ENCODE data around the gene ULK4. TPM values are rescaled to one million over a fixed set of nuclear protein-coding genes. Genes with fewer than 3 reads are reported as not detected.
"Not testable (repeated sequence)": the region's sequence is repeated elsewhere in the genome, so short reads cannot be mapped to it uniquely, and the experiment has no call there.

The ULK4 gene
- total RNA-seq, 1 experiment from 2014 or later = 8.7 TPM

GRCh38 chr3:41881233-41881821, 80.6 kb downstream of the ULK4 start:
- Histone ChIP-seq H2AFZ (no peak overlapping the region), H3F3A (ENCODE audit: insufficient read depth, low read depth) (no peaks in the 10 kb centered on the region), H3K36me3 (ENCODE audit: low read depth) (no peaks in the 10 kb centered on the region), H3K4me1 (replicated peaks; ENCODE audit: insufficient read depth) (no peaks in the 10 kb centered on the region), H3K27ac (no peak overlapping the region), H3K79me2 (ENCODE audit: low read depth) (no peaks in the 10 kb centered on the region), H3K9me3 (ENCODE audit: insufficient read depth, low read depth) (no peaks in the 10 kb centered on the region), H3K9me2 (ENCODE audit: insufficient read depth) (no peaks in the 10 kb centered on the region), H3K27me3 (ENCODE audit: insufficient read depth, low read depth) (no peaks in the 10 kb centered on the region), H4K20me1 (ENCODE audit: insufficient read depth) (no peaks in the 10 kb centered on the region), H3K4me2 (no peak overlapping the region), H3K4me3 (no peak overlapping the region)
- CTCF ChIA-PET = no interaction called here
- POLR2A ChIA-PET (ENCODE audit: unreplicated experiment) = interaction anchor here (0.5 kb wide), 1 partner anchor 456 kb away, joined by 4 read pairs; no protein-coding TSS in a partner anchor
- BruUV-seq (replicated peaks) = no TSS peak
- DNase-seq = peak; percentile 13 to 32
- no peak for TF ChIP-seq EZH2 (IDR thresholded peaks at IDR 0.05; ENCODE audit: low read depth)
- peak; percentile 77 for TF ChIP-seq CTCF (conservative IDR thresholded peaks at IDR 0.05)
- intact Hi-C loops (cut with micrococcal nuclease; ENCODE audit: unreplicated experiment) = loop anchor here (1.0 kb wide), 3 partner anchors 1161 to 1554 kb away; no protein-coding TSS in a partner anchor

DNA sequence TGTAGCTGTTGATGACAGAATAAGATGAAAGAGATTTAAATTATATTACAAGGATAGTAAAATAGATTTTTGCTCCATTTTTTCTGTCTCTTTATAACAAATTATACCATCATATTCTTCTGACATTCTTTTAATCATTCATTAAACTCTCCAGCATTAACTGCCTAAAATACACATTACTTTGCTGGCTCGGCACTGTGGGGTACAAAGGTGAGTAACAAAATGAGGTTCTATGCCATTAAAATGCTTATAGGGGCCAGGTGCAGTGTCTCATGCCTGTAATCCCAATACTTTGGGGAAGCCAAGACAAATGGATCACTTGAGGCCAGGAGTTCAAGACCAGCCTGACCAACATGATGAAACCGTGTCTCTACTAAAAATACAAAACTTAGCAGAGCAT, 81.5 kb downstream of the ULK4 start:
- no peaks in the 10 kb centered on the region for H3K27me3 ChIP-seq (ENCODE audit: insufficient read depth, low read depth)

GRCh38 chr3:41877741-41878140, 84.2 kb downstream of the ULK4 start:
- H3K27me3 ChIP-seq (ENCODE audit: insufficient read depth, low read depth); CTCF ChIA-PET; H3K27ac ChIP-seq; H3K4me3 ChIP-seq; H3K4me1 ChIP-seq (replicated peaks; ENCODE audit: insufficient read depth); BruUV-seq (replicated peaks); H4K20me1 ChIP-seq (ENCODE audit: insufficient read depth); H3K36me3 ChIP-seq (ENCODE audit: low read depth); DNase-seq; POLR2A ChIA-PET (ENCODE audit: unreplicated experiment); H3F3A ChIP-seq (ENCODE audit: insufficient read depth, low read depth); H3K9me2 ChIP-seq (ENCODE audit: insufficient read depth); H3K9me3 ChIP-seq (ENCODE audit: insufficient read depth, low read depth); H3K79me2 ChIP-seq (ENCODE audit: low read depth); H3K4me2 ChIP-seq; H2AFZ ChIP-seq: not testable (repeated sequence)
- intact Hi-C loops (cut with micrococcal nuclease; ENCODE audit: unreplicated experiment) = loop anchor here (10.0 kb wide), 1 partner anchor 1683 kb away; no protein-coding TSS in a partner anchor

More for the DNA sequence above, 81.5 kb downstream of the ULK4 start:
- BruUV-seq (replicated peaks) = no TSS peak
- POLR2A ChIA-PET (ENCODE audit: unreplicated experiment) = no interaction called here
- no peaks in the 10 kb centered on the region for H3K9me2 ChIP-seq (ENCODE audit: insufficient read depth)
- no peak overlapping the region for H3K4me3 ChIP-seq
- TF ChIP-seq CTCF (conservative IDR thresholded peaks at IDR 0.05) (no peak), EZH2 (IDR thresholded peaks at IDR 0.05; ENCODE audit: low read depth) (no peak)
- intact Hi-C loops (cut with micrococcal nuclease; ENCODE audit: unreplicated experiment) = no loop called here
- H3K4me1 ChIP-seq (replicated peaks; ENCODE audit: insufficient read depth) = no peaks in the 10 kb centered on the region
- H3K36me3 ChIP-seq (ENCODE audit: low read depth) = no peaks in the 10 kb centered on the region
- no peaks in the 10 kb centered on the region for H3K9me3 ChIP-seq (ENCODE audit: insufficient read depth, low read depth)
- H3K4me2 ChIP-seq = no peak overlapping the region
- no peak for DNase-seq
- H4K20me1 ChIP-seq (ENCODE audit: insufficient read depth) = no peaks in the 10 kb centered on the region
- H3F3A ChIP-seq (ENCODE audit: insufficient read depth, low read depth) = no peaks in the 10 kb centered on the region
- H3K79me2 ChIP-seq (ENCODE audit: low read depth) = no peaks in the 10 kb centered on the region
- H2AFZ ChIP-seq = no peak overlapping the region
- no peak overlapping the region for H3K27ac ChIP-seq
- CTCF ChIA-PET = no interaction called here

DNA sequence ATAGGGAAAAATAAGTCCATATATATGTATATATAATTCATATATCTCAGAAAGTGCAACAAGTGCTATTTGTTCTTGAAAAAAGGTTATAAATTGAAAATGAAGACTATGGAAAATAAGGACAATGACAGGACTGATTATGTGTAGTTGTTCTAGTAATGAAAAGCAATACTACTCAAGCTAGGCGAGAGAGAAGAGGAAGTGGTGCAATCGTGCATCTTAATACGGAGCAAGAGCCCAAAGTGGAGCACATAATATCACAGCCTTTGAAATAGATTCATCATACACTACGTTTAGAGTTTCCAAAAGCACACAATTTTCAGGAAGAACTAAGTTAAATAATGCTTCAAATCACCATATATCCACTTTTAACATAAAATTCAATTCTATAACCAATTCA, 87.9 kb downstream of the ULK4 start:
- no peaks in the 10 kb centered on the region for H4K20me1 ChIP-seq (ENCODE audit: insufficient read depth)
- BruUV-seq (replicated peaks) = no TSS peak
- H3K36me3 ChIP-seq (ENCODE audit: low read depth) = no peaks in the 10 kb centered on the region
- no peak overlapping the region for H3K27ac ChIP-seq
- no peaks in the 10 kb centered on the region for H3K79me2 ChIP-seq (ENCODE audit: low read depth)
- no peaks in the 10 kb centered on the region for H3K9me3 ChIP-seq (ENCODE audit: insufficient read depth, low read depth)
- no peaks in the 10 kb centered on the region for H3F3A ChIP-seq (ENCODE audit: insufficient read depth, low read depth)
- ChIA-PET POLR2A (ENCODE audit: unreplicated experiment) (no interaction called here), CTCF (no interaction called here)
- no peaks in the 10 kb centered on the region for H3K4me1 ChIP-seq (replicated peaks; ENCODE audit: insufficient read depth)
- no peak overlapping the region for H3K4me3 ChIP-seq
- TF ChIP-seq CTCF (conservative IDR thresholded peaks at IDR 0.05) = no peak
- no peak for TF ChIP-seq EZH2 (IDR thresholded peaks at IDR 0.05; ENCODE audit: low read depth)
- no peak for DNase-seq
- H3K4me2 ChIP-seq = no peak overlapping the region
- no peak overlapping the region for H2AFZ ChIP-seq
- intact Hi-C loops (cut with micrococcal nuclease; ENCODE audit: unreplicated experiment) = loop anchor here (10.0 kb wide), 1 partner anchor 1679 kb away; no protein-coding TSS in a partner anchor
- no peaks in the 10 kb centered on the region for H3K27me3 ChIP-seq (ENCODE audit: insufficient read depth, low read depth)
- H3K9me2 ChIP-seq (ENCODE audit: insufficient read depth) = no peaks in the 10 kb centered on the region
